ENCODE results near the gene SPRR5.

GRCh38 chr1:152912900-152913299 is 34.1 kb upstream of the SPRR5 start:
- TF ChIP-seq, protein P1, sequence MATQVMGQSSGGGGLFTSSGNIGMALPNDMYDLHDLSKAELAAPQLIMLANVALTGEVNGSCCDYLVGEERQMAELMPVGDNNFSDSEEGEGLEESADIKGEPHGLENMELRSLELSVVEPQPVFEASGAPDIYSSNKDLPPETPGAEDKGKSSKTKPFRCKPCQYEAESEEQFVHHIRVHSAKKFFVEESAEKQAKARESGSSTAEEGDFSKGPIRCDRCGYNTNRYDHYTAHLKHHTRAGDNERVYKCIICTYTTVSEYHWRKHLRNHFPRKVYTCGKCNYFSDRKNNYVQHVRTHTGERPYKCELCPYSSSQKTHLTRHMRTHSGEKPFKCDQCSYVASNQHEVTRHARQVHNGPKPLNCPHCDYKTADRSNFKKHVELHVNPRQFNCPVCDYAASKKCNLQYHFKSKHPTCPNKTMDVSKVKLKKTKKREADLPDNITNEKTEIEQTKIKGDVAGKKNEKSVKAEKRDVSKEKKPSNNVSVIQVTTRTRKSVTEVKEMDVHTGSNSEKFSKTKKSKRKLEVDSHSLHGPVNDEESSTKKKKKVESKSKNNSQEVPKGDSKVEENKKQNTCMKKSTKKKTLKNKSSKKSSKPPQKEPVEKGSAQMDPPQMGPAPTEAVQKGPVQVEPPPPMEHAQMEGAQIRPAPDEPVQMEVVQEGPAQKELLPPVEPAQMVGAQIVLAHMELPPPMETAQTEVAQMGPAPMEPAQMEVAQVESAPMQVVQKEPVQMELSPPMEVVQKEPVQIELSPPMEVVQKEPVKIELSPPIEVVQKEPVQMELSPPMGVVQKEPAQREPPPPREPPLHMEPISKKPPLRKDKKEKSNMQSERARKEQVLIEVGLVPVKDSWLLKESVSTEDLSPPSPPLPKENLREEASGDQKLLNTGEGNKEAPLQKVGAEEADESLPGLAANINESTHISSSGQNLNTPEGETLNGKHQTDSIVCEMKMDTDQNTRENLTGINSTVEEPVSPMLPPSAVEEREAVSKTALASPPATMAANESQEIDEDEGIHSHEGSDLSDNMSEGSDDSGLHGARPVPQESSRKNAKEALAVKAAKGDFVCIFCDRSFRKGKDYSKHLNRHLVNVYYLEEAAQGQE (IDR thresholded peaks at IDR 0.05; ENCODE audit: borderline replicate concordance): no peak
- TF ChIP-seq, protein P2, sequence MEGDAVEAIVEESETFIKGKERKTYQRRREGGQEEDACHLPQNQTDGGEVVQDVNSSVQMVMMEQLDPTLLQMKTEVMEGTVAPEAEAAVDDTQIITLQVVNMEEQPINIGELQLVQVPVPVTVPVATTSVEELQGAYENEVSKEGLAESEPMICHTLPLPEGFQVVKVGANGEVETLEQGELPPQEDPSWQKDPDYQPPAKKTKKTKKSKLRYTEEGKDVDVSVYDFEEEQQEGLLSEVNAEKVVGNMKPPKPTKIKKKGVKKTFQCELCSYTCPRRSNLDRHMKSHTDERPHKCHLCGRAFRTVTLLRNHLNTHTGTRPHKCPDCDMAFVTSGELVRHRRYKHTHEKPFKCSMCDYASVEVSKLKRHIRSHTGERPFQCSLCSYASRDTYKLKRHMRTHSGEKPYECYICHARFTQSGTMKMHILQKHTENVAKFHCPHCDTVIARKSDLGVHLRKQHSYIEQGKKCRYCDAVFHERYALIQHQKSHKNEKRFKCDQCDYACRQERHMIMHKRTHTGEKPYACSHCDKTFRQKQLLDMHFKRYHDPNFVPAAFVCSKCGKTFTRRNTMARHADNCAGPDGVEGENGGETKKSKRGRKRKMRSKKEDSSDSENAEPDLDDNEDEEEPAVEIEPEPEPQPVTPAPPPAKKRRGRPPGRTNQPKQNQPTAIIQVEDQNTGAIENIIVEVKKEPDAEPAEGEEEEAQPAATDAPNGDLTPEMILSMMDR (IDR thresholded peaks at IDR 0.05; ENCODE audit: poor library complexity, severe bottlenecking): no peak
- no peak for TF ChIP-seq EZH2 (IDR thresholded peaks at IDR 0.05; ENCODE audit: borderline replicate concordance, insufficient read depth, low read length, poor library complexity, severe bottlenecking)
- TF ChIP-seq RAD21 (conservative IDR thresholded peaks at IDR 0.05): no peak
- no peak for TF ChIP-seq POLR2AphosphoS5 (IDR thresholded peaks at IDR 0.05)
- TF ChIP-seq TAF1 (IDR thresholded peaks at IDR 0.05; ENCODE audit: low read depth): no peak
- no peak for TF ChIP-seq SMC3 (conservative IDR thresholded peaks at IDR 0.05; ENCODE audit: poor library complexity)
- TF ChIP-seq EP300 (conservative IDR thresholded peaks at IDR 0.05; ENCODE audit: poor library complexity, severe bottlenecking): no peak

Measured in neural cell (in vitro differentiated cells).